Suppressor macrophage treated with lipopolysaccharide for 4 hours (primary cell): ENCODE data around the gene BMP6.
"Not testable (repeated sequence)": the region's sequence is repeated elsewhere in the genome, so short reads cannot be mapped to it uniquely, and the experiment has no call there.

ENCODE experiments used
- DNase-seq: peaks from one replicate; pipeline ENCODE4 v3.0.0-alpha.2; 2020

The BMP6 gene

DNA sequence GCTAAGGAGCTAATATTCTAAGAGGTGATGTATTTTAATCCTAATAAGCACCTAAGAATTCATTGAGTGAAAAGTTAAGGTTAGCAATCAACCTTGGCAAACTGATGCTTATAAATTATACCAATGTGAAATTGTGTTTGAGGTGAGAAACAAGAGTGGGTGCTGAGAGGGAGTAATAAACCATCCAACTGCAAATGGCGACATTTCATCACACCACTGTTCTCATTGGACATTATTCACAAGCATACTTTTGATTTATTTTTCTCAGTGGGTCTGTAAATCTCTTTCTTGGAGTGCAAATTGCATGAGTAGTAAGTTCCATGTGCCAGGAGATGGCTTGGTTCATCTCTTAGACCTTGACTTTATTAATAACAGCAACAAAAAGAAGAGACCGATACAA lies 71.5 kb downstream of the BMP6 start:
- no peak for DNase-seq

DNA sequence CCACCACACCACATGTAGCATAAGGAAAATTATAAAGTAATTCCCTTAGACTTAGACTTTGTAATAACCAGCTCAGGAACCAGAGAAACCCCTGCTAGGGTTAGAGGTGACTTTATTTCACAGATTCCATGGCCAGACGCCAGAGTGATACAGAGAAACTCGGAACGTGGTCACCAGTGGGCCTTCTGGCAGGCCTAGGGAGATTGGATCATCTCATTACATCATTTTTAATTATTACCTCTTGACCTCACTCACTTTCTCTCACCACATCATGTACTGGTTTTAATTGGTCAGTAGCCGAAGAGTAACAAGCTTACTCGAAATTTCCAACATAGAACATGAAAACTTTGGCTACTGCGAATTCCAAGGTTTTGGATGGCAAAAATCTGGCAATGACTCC lies 72.9 kb downstream of the BMP6 start:
- no peak for DNase-seq

DNA sequence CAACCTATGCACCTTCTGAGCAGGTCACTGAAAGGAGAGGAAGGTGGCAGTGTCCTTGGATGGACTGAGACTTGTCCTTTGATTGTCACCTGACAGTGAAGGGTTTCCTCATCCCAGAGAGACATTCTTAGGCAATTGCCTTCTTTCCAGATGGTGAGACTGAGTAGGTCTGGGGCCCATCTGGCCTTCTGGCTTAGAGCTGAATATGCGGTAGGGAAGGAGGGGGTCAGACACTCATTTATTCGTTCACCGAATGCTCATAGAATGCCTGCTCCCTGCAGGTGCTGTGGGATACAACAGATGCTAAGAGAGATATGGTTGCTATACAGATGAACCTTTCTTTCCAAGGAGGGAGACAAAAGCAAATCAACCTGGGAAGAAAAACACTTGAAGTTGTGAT lies 76.8 kb downstream of the BMP6 start:
- DNase-seq, result no peak

DNA sequence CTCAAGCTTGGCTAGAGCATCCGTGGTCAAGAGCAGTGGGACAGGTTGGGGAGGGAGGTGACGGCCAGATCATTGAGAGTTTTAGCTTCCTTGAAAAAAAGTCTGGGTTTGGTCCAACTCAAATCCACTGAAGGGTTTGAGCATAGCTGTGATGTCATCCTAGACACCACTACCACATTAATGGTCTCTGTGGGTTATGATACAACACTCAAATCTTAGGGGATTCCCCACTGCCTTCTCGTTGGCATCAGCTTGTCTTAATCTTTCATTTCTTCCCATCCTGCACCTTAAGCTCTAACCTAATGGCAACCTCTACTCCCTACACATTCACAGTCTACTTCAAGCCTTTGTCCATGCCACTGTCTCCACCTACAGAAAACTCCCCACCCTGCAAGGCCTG lies 77.3 kb downstream of the BMP6 start:
- no peak for DNase-seq

DNA sequence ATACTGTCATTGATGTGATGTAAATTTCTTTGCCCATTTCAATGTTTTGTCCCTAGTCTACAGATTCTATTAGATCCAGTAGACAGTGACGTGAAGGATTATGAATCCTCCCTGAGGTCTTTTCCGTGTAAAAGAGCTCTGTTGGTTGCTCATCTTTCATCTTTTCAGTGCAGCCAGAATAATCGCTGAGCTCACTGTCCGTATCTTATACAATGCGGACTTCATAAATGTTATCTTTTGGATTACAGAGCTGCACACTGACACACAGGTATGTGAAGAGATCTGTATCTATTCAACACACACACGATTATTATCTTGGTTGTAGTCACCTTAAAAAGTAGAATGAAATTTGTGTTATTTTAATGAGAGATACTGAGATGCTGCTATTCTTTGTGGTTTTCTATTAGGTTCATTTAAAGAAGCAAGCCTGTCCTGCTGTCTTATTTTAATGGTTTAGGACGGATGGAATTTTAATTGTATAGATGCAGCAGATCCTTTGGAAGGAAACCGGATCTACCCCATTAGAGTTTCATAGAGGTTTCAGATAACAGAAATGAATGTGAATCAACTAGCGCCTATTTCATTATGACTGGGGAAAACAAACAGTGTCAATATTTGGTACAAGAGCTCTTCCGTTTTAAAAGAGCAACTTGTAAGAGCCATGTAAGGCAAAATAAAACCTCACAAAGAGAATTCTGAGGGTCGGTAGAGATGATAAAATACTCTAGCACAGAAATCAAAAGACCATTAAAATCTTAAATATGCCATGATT lies 79.4 kb downstream of the BMP6 start:
- no peak for DNase-seq

DNA sequence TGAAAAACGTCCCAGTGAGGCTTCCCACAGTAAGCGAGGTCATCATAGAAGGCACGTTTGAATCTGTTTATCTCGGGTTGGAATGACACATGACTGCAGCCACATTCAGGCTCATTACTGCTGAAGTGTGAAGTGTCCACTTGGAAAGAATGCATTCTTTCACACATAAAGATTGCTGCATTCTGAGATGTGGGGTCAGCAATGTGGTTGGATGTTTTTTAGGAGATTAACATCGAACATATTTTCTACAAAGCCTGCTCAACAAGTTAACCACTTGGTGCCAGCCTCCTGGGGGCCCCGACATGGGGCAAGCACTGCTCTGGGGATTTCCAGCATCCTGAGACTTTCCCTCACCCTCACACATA lies 79.9 kb downstream of the BMP6 start:
- no peak for DNase-seq

DNA sequence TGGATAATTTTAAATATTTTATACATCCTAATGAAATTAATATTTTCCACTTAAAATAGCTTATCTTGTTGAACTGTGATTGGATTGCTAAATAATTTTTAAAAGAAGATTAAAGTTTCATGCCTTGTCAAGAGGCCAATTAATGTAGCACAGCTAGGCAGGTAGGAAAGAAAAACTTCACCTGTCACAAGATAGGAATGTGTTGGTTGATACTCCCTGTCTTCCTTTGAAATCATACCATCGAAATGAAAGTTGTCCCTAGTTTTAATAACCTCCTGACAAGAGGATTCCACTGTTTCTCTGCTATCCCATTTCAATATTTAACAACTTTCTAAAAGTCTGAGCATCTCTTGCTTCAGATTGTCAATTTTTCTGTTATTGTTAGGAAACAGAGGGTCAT lies 80.8 kb downstream of the BMP6 start:
- no peak for DNase-seq

DNA sequence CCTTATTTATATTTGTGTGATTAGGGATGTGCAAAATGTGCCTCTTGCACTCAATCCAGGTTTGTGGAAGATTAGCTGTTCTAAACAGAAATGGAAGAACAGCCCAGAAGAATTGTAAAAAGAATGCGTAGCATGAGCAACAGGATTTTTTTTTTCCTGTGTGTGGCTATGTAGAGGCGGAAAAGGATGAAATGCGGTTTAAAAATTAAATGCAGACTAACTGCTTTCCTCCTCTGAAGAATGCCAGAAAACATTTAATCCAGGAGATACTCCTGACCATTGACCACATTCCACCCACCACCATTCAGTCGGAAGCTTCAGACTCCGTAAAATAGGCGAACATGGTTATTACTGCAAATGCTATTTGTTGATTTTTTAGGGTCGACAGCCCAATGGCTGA lies 83.4 kb downstream of the BMP6 start:
- DNase-seq, result no peak

DNA sequence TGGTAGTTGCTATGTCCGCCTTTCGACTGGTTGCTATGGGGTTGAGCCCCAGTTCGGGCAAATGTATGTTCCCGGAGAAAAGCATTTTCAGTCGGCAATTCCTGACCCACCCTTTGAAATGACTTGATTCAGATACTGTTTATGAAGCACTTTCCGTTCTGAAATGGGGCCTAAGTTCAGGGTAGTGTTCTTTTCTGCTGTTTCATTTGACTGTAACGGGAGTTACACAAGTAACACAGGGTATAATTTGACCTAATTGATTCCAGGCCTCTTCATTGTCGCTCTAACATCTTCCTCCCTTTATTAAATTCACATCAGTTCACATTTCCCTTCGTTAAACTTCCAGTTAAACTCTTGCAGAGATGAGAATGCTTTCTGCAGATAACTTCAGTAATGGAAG lies 85.5 kb downstream of the BMP6 start:
- no peak for DNase-seq

DNA sequence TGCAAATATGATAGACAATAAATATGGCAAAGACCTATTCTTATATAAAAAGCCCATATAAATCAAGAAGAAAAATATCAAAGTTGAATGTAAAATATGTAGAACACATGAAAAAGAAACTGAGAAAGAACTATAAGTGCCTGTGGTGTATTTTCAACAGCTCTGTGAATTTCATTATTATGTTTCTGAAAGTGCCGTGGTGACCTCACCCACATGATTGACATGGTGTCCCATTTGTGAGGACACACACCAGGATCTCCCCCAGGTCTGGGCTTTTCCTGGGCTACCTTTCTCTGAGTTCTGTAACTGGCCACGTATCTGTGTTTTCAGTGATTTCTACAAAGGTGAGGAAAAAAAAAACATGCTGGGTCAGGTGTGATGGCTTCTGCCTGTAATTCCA lies 86.7 kb downstream of the BMP6 start:
- no peak for DNase-seq

DNA sequence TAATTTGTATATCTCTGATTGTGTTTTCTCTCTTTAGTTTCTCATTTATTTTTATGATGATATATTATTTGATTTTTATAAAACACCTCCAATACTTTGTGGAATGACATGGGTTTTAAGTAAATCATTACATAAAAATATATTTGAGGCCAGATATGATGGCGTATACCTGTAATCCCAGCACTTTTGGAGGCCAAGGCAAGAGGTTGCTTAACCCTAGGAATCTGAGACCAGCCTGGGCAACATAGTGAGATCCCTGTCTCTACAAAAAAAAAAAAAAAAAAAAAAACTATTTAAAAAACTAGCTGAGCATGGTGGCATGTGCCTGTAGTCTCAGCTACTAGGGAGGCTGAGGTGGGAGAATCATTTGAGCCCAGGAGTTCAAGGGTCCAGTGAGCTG lies 87.3 kb downstream of the BMP6 start:
- no peak for DNase-seq

DNA sequence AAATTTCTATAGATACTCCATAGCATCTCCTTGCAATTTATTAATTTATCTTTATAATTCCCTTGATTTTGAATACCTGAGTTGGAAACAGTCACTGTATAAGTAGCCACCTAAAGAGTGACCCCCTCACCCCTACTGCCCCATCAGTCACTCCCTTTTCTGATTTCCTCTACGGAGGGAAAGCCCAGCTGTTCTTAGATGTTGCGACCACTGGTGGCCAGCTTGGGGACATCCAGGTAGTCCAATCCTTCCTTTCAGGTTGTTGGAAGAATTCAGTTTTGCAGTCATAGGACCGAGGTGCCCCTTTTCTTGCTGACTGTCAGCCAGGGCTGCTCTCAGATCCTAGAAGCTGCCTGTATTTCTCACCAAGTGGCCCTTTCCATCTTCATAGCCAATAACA lies 87.8 kb downstream of the BMP6 start:
- DNase-seq, result no peak

DNA sequence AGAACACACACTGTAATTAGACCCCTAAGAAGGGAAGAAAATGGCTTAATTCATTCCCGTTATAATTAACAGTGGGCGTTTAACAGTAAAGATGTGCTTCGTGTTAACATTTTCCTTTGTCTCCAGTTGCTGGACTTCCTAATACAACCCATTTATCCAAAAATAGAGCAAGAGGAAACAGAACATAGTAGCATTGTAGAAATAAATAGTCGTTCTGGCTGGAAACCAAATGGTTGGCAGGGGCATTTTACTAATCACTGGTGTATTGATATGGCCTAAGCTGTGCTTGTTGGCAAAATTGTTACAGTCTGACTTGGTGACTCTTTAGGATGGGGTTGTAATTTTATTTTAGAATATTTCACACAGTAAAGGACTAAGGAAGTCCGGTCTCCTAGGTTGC lies 89.8 kb downstream of the BMP6 start:
- no peak for DNase-seq

DNA sequence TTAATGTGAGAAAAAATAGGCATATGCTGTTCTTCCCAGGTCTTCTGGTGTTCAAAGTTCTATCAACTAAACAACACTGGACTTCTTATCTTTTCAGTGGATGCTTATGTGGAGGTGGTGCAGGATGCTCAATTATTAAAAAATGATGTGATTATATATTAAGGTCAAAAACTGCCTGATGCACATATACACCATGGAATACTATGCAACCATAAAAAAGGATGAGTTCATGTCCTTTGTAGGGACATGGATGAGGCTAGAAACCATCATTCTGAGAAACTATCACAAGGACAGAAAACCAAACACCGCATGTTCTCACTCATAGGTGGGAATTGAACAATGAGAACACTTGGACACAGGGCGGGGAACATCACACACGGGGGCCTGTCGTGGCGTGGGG lies 91.3 kb downstream of the BMP6 start:
- not testable (repeated sequence) for DNase-seq

DNA sequence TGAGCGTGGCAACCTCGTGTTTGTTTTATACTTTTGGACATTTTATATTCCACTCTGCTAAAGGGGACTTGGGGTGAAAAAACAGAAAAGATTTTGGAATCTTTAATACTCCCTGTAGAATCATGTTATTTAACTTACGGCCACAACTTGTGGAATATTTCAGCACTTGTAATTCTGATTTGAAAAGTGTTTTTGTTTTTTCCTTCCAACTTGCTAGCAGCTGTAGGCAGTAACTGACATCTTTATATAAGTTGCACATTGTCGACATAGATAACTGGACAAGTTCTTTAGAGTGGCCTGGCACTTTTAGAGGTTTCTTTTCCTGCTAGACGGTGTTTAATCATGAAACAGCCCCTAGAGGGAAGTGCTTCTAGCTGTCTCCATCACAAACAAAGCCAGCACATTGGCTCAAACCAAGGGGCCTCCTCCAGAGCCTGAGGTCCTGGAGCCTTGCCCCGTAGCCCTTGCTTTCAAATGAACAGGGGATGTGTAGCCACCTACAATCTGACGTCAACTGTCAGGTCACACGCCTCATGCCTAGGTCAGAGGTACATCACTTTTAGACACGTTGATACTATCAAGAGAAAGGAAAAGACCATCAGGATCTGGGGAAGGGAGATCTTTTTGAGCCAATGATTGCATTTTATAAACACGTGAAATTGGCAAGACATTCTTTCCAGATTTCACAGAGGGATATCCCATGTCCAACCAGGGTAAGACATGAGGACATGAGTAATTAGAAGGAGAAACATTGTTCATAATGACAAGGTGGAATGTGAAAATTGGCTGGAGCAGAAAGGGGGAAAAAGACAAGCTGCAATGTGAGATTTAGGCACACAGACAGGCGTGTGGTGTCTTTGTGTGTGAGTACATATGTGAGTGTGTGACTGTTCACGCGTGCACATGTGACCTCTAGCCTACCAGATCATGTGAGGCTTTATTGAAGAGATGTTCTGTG lies 92.6 kb downstream of the BMP6 start:
- DNase-seq, result no peak

DNA sequence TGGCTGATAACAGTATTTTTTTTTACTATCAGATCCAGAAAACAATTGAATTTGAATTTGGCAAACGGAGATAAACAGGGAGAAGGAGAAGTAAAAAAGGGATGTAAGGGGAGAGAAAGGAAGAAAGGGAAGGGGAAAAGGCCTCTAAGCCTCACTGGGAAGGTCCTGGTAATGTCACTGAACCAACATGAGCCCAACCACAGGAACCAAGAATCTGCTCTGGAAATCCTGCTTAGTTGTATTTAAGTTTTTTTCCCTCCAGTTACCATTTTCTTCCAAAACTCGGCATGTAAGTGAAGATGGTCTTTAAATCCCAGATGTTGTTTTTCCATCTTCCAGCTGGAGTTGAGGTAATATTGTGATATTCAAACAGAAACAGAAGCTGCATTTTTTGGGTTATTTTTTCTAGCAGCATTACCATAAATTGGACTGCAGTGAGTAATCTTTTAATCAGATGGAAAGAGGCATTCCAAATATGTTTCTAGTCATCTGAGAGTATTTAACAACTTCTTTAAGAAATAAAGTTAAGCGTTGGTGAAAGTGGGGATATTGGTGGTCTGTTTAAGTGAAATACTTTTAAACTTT lies 93.6 kb downstream of the BMP6 start:
- DNase-seq, result no peak

DNA sequence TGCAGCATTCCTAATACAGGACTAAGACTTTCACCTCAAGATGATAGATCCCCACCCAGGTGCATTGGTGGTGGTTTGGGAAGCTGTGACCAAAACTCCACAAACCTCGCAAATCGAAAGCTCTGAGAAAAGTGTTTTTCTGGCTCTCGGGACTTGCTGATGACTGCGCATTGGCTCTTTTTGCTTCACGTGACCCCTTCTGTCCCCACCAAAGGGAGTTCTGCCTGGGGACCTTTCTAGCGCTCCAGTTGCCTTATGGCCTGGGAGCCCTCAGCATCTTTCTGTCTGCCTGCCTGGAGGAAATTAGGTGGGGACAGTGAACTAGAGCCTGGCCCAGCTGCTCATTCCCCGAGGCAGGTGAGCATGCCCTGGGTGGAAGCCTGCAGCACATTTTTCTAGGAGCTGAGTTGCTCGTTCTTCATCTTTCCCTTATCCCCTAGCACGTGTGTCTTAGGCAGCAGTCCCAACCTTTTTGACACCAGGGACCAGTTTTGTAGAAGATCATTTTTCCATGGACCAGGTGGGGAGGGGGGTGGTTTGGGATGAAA lies 94.5 kb downstream of the BMP6 start:
- DNase-seq, result no peak

DNA sequence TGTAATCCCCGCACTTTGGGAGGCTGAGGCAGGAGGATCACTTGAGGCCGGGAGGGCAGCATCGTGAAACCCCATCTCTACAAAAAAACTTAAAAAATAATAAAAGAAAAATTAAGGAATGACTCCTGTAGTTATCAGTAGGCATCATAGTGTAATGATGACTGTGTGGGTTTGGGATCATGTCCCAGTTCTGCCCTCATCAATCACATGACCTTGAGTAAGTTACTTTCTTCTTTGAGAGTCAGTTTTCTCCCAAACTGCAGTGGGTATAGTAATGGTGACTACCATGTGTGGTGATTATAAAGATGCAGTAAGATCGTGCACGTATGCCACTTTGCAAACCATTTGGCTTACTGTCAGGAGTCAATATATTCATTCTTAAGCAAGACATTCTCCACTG lies 95.5 kb downstream of the BMP6 start:
- peak; percentile 4 for DNase-seq

DNA sequence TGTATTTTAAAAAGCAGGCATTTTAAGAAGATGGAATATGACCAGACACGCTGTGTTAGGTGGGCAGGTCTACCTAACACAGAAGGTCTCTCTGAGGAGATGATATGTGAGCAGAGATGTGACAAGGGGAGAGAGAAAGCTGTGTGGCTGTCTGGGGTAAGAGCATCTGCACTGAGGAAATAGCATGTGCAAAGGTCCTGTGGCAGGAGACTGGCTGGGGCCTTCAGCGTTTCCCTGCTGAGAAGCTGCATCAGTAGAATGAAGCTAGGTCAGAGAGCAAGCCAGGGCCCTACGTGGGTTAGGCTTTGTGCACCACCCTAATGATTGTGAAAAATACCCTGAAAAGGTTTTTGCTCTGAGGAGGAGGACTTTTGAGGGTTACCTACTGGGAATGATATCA lies 97.7 kb downstream of the BMP6 start:
- DNase-seq, result no peak

DNA sequence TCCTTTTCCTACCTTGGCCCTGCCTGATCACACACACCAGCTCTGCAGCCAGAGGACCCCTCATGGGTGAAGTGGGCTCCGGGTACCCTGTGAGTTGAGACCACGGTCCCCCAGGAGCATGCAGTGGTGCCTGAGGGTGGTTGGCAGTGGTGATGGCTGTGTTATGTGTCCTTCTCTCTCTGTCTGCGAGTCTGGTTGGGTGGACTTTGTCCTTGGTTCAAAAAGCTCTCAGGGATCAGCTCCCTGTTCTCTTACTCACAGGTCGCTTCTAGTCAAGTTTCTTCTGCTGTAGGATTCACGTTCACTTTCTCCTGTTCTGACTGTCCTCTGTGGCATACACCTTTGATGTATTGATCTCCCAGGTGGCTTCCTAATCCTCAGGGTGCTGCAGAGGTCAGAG lies 100.1 kb downstream of the BMP6 start:
- DNase-seq, result no peak

DNA sequence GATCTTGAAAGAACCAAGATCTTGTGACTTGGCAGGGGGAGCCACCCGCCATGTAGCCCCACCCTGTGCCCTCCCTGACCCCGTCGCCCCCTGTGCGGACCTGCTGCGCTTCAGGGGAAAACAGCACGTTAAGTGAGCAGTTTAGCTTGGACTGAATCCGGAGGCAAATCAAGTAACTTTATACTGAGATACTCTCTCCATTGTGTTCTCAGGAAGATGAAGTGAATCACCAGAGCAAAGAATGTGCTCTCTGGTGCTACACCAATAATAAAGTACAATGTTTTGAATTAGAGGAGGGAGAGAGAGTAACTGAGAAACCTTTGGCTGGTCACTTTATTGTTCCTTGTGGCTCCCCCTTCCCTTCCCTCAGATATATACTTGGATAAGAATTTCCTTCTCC lies 101.2 kb downstream of the BMP6 start:
- no peak for DNase-seq

DNA sequence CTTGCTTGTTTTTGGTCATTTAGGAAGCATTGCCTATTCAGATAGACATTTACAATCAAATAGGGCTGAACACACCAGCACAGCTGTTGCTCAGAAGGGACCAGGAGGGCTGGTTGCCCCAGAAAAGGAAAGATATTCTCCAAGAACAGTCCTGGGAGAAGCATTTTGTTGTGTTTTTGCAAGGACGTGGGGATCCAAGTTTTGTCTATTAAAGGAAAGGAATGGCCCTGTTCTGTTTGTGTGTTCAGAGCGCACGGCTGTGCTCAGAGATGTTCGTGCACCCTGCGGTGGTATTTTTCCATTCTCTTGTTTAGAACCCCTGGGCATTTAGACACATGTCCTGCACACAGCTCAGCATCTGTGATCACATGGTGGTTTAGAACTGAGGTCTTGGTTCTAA lies 102.2 kb downstream of the BMP6 start:
- no peak for DNase-seq

DNA sequence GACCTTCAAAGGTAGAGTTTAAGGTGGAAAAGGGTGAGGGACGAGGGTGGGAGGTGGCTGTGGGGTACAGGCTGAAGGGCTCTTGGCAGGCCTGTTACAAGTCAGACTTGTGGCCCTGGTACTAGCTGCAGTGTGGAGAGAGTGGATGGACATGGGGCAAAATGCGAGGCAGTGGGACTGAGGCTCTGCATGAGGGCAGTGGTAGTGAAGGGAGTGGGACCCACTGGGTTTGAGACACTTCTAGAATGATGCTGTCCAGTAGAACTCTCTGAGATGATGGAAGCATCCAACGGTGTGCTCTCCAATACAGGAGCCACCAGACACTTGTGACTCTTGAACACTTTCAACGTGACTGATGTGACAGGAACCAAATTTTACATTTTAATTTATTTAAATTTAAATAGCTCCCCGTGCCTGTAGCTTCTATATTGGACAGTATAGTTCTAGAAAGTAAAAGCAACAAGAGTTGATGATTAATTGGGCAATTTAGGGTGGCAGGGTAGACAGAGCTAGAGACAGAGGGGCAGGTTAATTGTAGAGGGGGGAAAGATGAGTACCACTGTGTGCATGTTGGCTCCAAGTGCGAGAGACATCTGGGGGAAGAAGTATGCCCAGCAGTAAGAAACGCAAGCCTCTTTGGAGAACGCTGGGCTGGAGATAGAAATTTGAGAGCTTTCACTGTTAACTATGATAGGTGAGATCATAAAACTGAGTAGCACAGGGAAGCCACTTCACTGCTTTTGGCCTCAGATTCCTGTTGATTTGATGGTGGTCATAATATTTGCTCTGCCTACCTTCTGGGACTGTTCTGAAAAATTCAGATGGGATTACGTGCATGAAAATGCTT lies 107.2 kb downstream of the BMP6 start:
- no peak for DNase-seq
